Measurements from ENCODE around the gene AURKA.
"Not testable (repeated sequence)": the region's sequence is repeated elsewhere in the genome, so short reads cannot be mapped to it uniquely, and the experiment has no call there.

DNA sequence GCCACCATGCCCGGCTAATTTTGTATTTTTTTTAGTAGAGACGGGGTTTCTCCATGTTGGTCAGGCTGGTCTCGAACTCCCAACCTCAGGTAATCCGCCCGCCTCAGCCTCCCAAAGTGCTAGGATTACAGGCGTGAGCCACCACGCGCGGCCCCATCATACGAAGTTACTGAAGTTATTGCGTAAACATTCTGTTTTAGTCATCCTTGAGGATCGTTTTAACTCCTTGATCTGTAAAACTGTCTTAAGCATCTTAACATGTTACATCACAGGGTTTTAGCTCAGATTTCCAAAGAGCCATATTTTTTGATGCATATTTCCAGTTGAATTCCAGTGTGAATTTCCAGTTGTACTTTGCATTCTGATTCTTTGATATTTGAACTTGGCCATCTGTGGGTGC is 13.3 kb upstream of the AURKA start:
- not testable (repeated sequence) for TF ChIP-seq POLR2A (IDR thresholded peaks at IDR 0.05; ENCODE audit: low read depth, low read length); PAX5 (IDR thresholded peaks at IDR 0.05; ENCODE audit: insufficient read depth, low read length, severe bottlenecking); POLR2AphosphoS5 (IDR thresholded peaks at IDR 0.05; ENCODE audit: low read depth, low read length); SPI1 (IDR thresholded peaks at IDR 0.05; ENCODE audit: low read depth, low read length); TAF1 (IDR thresholded peaks at IDR 0.05; ENCODE audit: low read depth, low read length); POU2F2 (IDR thresholded peaks at IDR 0.05; ENCODE audit: low read depth, low read length)

Measured in GM12891 (cell line).